ENCODE data around the gene TXNIP.
"Not testable (repeated sequence)": the region's sequence is repeated elsewhere in the genome, so short reads cannot be mapped to it uniquely, and the experiment has no call there.

TXNIP gene

GRCh38 chr1:145996433-145997015, at the start of gene TXNIP:
Gene TXNIP (minus strand): TSS chr1:145996579. CDS start chr1:145996266, 313 bp downstream.
- peak; percentile 81 for DNase-seq (ENCODE audit: low read depth)

GRCh38 chr1:146039844-146040194, 43.4 kb upstream of the TXNIP start:
- DNase-seq (ENCODE audit: low read depth) = no peak

- peak; percentile 66 for DNase-seq (ENCODE audit: low read depth)
Measured at GRCh38 chr1:146036965-146037646, 40.7 kb upstream of the TXNIP start.

- DNase-seq (ENCODE audit: low read depth) = no peak
Measured at GRCh38 chr1:146036241-146036964, 40.0 kb upstream of the TXNIP start.

- no peak for DNase-seq (ENCODE audit: low read depth)
Measured at GRCh38 chr1:146035048-146035423, 38.7 kb upstream of the TXNIP start.

GRCh38 chr1:146032631-146033219, 36.3 kb upstream of the TXNIP start:
- no peak for DNase-seq (ENCODE audit: low read depth)

GRCh38 chr1:146031476-146031875, 35.1 kb upstream of the TXNIP start:
- DNase-seq (ENCODE audit: low read depth) = no peak

- no peak for DNase-seq (ENCODE audit: low read depth)
Measured at GRCh38 chr1:146029117-146029516, 32.7 kb upstream of the TXNIP start.

GRCh38 chr1:146026650-146027049, 30.3 kb upstream of the TXNIP start:
- not testable (repeated sequence) for DNase-seq (ENCODE audit: low read depth)

GRCh38 chr1:146025787-146026495, 29.6 kb upstream of the TXNIP start:
- not testable (repeated sequence) for DNase-seq (ENCODE audit: low read depth)

GRCh38 chr1:146022403-146023127, 26.2 kb upstream of the TXNIP start:
- no peak for DNase-seq (ENCODE audit: low read depth)

GRCh38 chr1:146021622-146022402, 25.4 kb upstream of the TXNIP start, which contains the start of gene HJV:
Gene HJV (minus strand): TSS chr1:146021735. CDS start chr1:146020231, 1,504 bp downstream.
- DNase-seq (ENCODE audit: low read depth) = no peak

- DNase-seq (ENCODE audit: low read depth) = no peak
Measured at GRCh38 chr1:146021050-146021445, 24.7 kb upstream of the TXNIP start.

GRCh38 chr1:146020058-146021049, 24.0 kb upstream of the TXNIP start:
- no peak for DNase-seq (ENCODE audit: low read depth)

GRCh38 chr1:146019231-146020057, 23.1 kb upstream of the TXNIP start:
- no peak for DNase-seq (ENCODE audit: low read depth)

- DNase-seq (ENCODE audit: low read depth) = no peak
Measured at GRCh38 chr1:146016891-146017290, 20.5 kb upstream of the TXNIP start.

- DNase-seq (ENCODE audit: low read depth) = no peak
Measured at GRCh38 chr1:146013559-146013922, 17.2 kb upstream of the TXNIP start.

GRCh38 chr1:146012703-146013558, 16.6 kb upstream of the TXNIP start:
- DNase-seq (ENCODE audit: low read depth) = peak; percentile 47
